Measurements from ENCODE around the gene C1QTNF2.
"Not testable (repeated sequence)": the region's sequence is repeated elsewhere in the genome, so short reads cannot be mapped to it uniquely, and the experiment has no call there.

Gene C1QTNF2

GRCh38 chr5:160356550-160357347 is 13.7 kb downstream of the C1QTNF2 start:
- H3K4me2 ChIP-seq (ENCODE audit: low read length) = no peak overlapping the region
- H3K36me3 ChIP-seq (ENCODE audit: insufficient read depth, low read length) = no peaks in the 10 kb centered on the region
- H3K4me1 ChIP-seq (ENCODE audit: control insufficient read depth, insufficient read depth, low read length) = peaks cover 7% of the 10 kb centered on the region
- no peaks in the 10 kb centered on the region for H3K9me3 ChIP-seq (replicated peaks; ENCODE audit: low read length)
- no peak overlapping the region for H3K4me3 ChIP-seq (ENCODE audit: low read length)
- H3K9ac ChIP-seq (ENCODE audit: low read depth, low read length) = no peak overlapping the region
- no peaks in the 10 kb centered on the region for H3K27me3 ChIP-seq (ENCODE audit: control insufficient read depth, insufficient read depth, low read length)

- no peak overlapping the region for H3K4me3 ChIP-seq (ENCODE audit: low read length)
- H3K27me3 ChIP-seq (ENCODE audit: control insufficient read depth, insufficient read depth, low read length) = no peaks in the 10 kb centered on the region
- H3K9ac ChIP-seq (ENCODE audit: low read depth, low read length) = no peak overlapping the region
- H3K36me3 ChIP-seq (ENCODE audit: insufficient read depth, low read length) = no peaks in the 10 kb centered on the region
- H3K9me3 ChIP-seq (replicated peaks; ENCODE audit: low read length) = no peaks in the 10 kb centered on the region
- no peak overlapping the region for H3K4me2 ChIP-seq (ENCODE audit: low read length)
- peaks cover 7% of the 10 kb centered on the region for H3K4me1 ChIP-seq (ENCODE audit: control insufficient read depth, insufficient read depth, low read length)
Measured at GRCh38 chr5:160354666-160355065, 15.8 kb downstream of the C1QTNF2 start.

DNA sequence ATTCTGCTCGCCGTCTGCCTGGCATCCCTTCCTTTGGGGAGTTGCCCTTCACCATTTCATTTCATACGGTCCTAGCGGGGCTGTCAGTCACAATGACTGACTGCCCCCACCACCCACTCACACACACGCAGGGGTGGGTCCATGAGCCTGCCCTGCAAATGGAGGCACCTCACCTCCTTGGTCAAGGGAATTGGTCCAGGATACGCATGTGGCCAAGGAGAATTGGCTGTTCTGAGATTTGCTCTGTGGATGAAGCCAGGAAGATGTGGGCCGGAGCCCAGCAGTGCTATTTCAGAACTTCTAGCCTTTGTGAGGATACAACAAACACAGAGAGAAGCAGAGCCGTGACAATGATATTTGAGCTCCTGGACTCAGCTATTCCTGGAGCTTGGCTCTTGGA is 17.0 kb downstream of the C1QTNF2 start:
- no peak overlapping the region for H3K4me2 ChIP-seq (ENCODE audit: low read length)
- no peak overlapping the region for H3K9ac ChIP-seq (ENCODE audit: low read depth, low read length)
- no peak overlapping the region for H3K4me3 ChIP-seq (ENCODE audit: low read length)
- no peaks in the 10 kb centered on the region for H3K27me3 ChIP-seq (ENCODE audit: control insufficient read depth, insufficient read depth, low read length)
- peaks cover 7% of the 10 kb centered on the region for H3K4me1 ChIP-seq (ENCODE audit: control insufficient read depth, insufficient read depth, low read length)
- H3K9me3 ChIP-seq (replicated peaks; ENCODE audit: low read length) = no peaks in the 10 kb centered on the region
- no peaks in the 10 kb centered on the region for H3K36me3 ChIP-seq (ENCODE audit: insufficient read depth, low read length)

DNA sequence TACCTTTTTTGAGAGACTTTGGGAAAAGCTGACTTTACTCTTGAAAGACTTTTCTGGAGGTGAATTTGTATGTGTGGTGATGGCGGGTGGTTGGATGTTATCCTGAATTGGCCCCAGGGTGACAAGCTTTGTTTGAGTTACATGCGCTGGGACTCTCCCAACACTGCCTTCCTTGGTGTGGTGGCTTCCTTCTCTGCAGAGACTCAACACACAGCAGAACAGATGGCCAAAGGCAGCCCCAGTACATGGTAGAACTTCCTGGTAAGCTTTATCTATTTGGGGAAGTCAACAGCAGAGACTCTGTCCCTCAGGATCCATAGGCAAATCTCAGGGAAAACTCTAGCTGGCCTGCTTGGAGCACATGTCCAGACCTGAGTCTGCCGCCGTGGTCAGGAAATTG is 18.1 kb downstream of the C1QTNF2 start:
- Histone ChIP-seq H3K27me3 (ENCODE audit: control insufficient read depth, insufficient read depth, low read length) (no peaks in the 10 kb centered on the region), H3K36me3 (ENCODE audit: insufficient read depth, low read length) (no peaks in the 10 kb centered on the region), H3K4me1 (ENCODE audit: control insufficient read depth, insufficient read depth, low read length) (no peaks in the 10 kb centered on the region), H3K9me3 (replicated peaks; ENCODE audit: low read length) (no peaks in the 10 kb centered on the region), H3K4me2 (ENCODE audit: low read length) (no peak overlapping the region), H3K9ac (ENCODE audit: low read depth, low read length) (no peak overlapping the region), H3K4me3 (ENCODE audit: low read length) (no peak overlapping the region)

GRCh38 chr5:160349935-160350303 is 20.5 kb downstream of the C1QTNF2 start:
- H3K27me3 ChIP-seq (ENCODE audit: control insufficient read depth, insufficient read depth, low read length) = no peaks in the 10 kb centered on the region
- H3K4me3 ChIP-seq (ENCODE audit: low read length) = no peak overlapping the region
- no peak overlapping the region for H3K4me2 ChIP-seq (ENCODE audit: low read length)
- H3K9me3 ChIP-seq (replicated peaks; ENCODE audit: low read length) = no peaks in the 10 kb centered on the region
- H3K4me1 ChIP-seq (ENCODE audit: control insufficient read depth, insufficient read depth, low read length) = no peaks in the 10 kb centered on the region
- no peaks in the 10 kb centered on the region for H3K36me3 ChIP-seq (ENCODE audit: insufficient read depth, low read length)
- H3K9ac ChIP-seq (ENCODE audit: low read depth, low read length) = no peak overlapping the region

DNA sequence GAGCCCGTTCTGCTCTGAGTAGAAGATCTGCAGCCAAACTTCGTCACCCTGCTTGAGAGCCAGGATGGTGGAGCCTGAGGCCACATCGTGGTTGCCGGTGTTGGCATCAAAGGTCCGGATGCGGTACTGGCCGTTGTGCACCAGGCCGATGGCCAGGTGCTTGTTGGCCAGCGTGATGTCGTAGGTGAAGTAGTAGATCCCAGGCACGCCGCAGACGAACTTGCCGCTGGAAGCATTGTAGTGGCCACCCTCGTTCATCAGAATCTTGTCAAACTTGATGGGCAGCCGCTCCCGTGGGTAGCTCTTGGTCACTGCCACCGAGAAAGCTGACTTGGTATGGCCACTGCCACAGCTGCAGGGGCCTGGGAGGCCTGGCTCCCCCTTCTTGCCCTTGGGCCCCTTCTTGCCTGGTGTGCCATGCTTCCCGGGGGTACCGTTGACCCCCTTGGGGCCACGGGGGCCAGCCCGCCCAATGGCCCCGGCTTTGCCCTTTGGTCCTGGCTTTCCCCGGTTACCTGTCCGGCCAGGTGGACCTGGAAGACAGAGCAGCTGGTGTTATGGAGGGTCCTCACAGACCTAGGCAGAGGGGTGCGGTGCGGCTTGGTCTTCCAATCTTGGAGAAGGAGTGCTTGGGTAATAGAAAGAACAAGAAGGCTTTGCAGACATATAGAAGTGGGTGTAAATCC is 21.0 kb downstream of the C1QTNF2 start:
- H3K4me3 ChIP-seq (ENCODE audit: low read length) = no peak overlapping the region
- H3K4me2 ChIP-seq (ENCODE audit: low read length) = no peak overlapping the region
- no peaks in the 10 kb centered on the region for H3K27me3 ChIP-seq (ENCODE audit: control insufficient read depth, insufficient read depth, low read length)
- no peak overlapping the region for H3K9ac ChIP-seq (ENCODE audit: low read depth, low read length)
- H3K4me1 ChIP-seq (ENCODE audit: control insufficient read depth, insufficient read depth, low read length) = no peaks in the 10 kb centered on the region
- H3K9me3 ChIP-seq (replicated peaks; ENCODE audit: low read length) = no peaks in the 10 kb centered on the region
- H3K36me3 ChIP-seq (ENCODE audit: insufficient read depth, low read length) = no peaks in the 10 kb centered on the region

GRCh38 chr5:160348080-160348479 is 22.3 kb downstream of the C1QTNF2 start:
- H3K9ac ChIP-seq (ENCODE audit: low read depth, low read length) = no peak overlapping the region
- H3K4me2 ChIP-seq (ENCODE audit: low read length) = no peak overlapping the region
- H3K4me3 ChIP-seq (ENCODE audit: low read length) = no peak overlapping the region
- no peaks in the 10 kb centered on the region for H3K9me3 ChIP-seq (replicated peaks; ENCODE audit: low read length)
- H3K27me3 ChIP-seq (ENCODE audit: control insufficient read depth, insufficient read depth, low read length) = no peaks in the 10 kb centered on the region
- no peaks in the 10 kb centered on the region for H3K4me1 ChIP-seq (ENCODE audit: control insufficient read depth, insufficient read depth, low read length)
- H3K36me3 ChIP-seq (ENCODE audit: insufficient read depth, low read length) = no peaks in the 10 kb centered on the region

GRCh38 chr5:160347448-160347847 is 23.0 kb downstream of the C1QTNF2 start:
- no peak overlapping the region for H3K4me3 ChIP-seq (ENCODE audit: low read length)
- no peak overlapping the region for H3K4me2 ChIP-seq (ENCODE audit: low read length)
- no peak overlapping the region for H3K9ac ChIP-seq (ENCODE audit: low read depth, low read length)
- H3K4me1 ChIP-seq (ENCODE audit: control insufficient read depth, insufficient read depth, low read length) = peaks cover under 1% of the 10 kb centered on the region
- H3K9me3 ChIP-seq (replicated peaks; ENCODE audit: low read length) = no peaks in the 10 kb centered on the region
- no peaks in the 10 kb centered on the region for H3K27me3 ChIP-seq (ENCODE audit: control insufficient read depth, insufficient read depth, low read length)
- H3K36me3 ChIP-seq (ENCODE audit: insufficient read depth, low read length) = no peaks in the 10 kb centered on the region

GRCh38 chr5:160342413-160342941 is 27.9 kb downstream of the C1QTNF2 start:
- Histone ChIP-seq H3K9ac (ENCODE audit: low read depth, low read length) (no peak overlapping the region), H3K9me3 (replicated peaks; ENCODE audit: low read length) (no peaks in the 10 kb centered on the region), H3K36me3 (ENCODE audit: insufficient read depth, low read length) (no peaks in the 10 kb centered on the region), H3K4me1 (ENCODE audit: control insufficient read depth, insufficient read depth, low read length) (peaks cover 3% of the 10 kb centered on the region), H3K4me2 (ENCODE audit: low read length) (no peak overlapping the region), H3K4me3 (ENCODE audit: low read length) (no peak overlapping the region), H3K27me3 (ENCODE audit: control insufficient read depth, insufficient read depth, low read length) (no peaks in the 10 kb centered on the region)

DNA sequence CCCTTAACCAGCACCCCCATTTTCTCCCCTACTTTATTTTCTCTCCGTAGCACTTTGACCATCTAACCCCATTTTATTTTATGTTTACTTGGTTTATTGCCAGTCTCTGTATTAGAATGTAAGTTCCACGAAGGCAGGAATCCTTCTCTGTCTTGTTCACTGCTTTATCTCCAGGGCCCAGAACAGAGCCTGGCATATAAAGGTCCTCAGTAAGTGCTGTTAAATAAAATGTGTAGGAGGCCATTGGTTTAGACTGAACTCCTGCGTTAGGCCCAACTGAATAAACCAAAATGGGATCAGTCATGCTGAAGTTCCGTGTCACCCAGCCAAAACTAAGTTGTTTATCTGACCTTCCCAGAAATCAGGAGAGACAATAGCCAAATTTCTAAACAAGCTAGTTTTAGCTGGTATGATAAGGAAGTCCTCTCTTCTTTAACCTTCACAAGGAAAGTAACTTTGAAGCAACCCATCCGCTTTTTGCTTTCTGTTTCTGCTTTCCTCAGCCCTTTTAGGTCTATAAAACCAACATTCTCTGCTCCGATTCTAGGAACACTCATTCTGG is 29.0 kb downstream of the C1QTNF2 start:
- Histone ChIP-seq H3K36me3 (ENCODE audit: insufficient read depth, low read length) (no peaks in the 10 kb centered on the region), H3K27me3 (ENCODE audit: control insufficient read depth, insufficient read depth, low read length) (no peaks in the 10 kb centered on the region), H3K9me3 (replicated peaks; ENCODE audit: low read length) (no peaks in the 10 kb centered on the region), H3K4me3 (ENCODE audit: low read length) (no peak overlapping the region), H3K4me2 (ENCODE audit: low read length) (no peak overlapping the region), H3K4me1 (ENCODE audit: control insufficient read depth, insufficient read depth, low read length) (peaks cover 3% of the 10 kb centered on the region), H3K9ac (ENCODE audit: low read depth, low read length) (no peak overlapping the region)

DNA sequence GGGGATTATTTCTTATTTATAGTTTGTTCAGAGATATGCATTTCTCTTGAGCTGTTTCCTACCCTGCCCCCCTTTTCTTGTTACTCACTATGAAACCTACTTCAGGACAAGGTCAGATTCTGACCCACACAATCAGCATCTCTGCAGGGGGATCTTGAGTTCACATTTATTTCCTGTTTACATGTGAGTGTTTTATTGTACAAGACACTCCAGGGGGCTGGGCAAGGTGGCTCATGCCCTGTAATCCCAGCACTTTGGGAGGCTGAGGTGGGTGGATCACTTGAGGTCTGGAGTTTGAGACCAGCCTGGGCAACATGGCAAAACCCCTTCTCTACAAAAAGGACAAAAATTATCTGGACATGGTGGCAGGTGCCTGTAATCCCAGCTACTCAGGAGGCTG is 29.9 kb downstream of the C1QTNF2 start:
- H3K4me2 ChIP-seq (ENCODE audit: low read length); H3K36me3 ChIP-seq (ENCODE audit: insufficient read depth, low read length); H3K27me3 ChIP-seq (ENCODE audit: control insufficient read depth, insufficient read depth, low read length); H3K9me3 ChIP-seq (replicated peaks; ENCODE audit: low read length); H3K4me3 ChIP-seq (ENCODE audit: low read length); H3K4me1 ChIP-seq (ENCODE audit: control insufficient read depth, insufficient read depth, low read length); H3K9ac ChIP-seq (ENCODE audit: low read depth, low read length): not testable (repeated sequence)
